CD8-positive, alpha-beta memory T cell (primary cell): ENCODE results near the gene ZNF316. TPM values are rescaled to one million over a fixed set of nuclear protein-coding genes. Genes with fewer than 3 reads are reported as not detected.

Experiments used
- CTCF ChIA-PET: fragments of 350-600 bp; sonication (Branson Sonifier 250); formaldehyde crosslinking; loops from one replicate; lab custom pipeline; 2021; ENCODE audit warnings: antibody characterized with exemption; lab: Charles Lee
- POLR2A ChIA-PET: fragments of 350-600 bp; sonication (Branson Sonifier 250); formaldehyde crosslinking; loops from one replicate; lab custom pipeline; 2021; ENCODE audit warnings: antibody characterized with exemption; lab: Charles Lee
- DNase-seq, 5 donors: peaks; one replicate each; pipeline versions ENCODE4 v3.0.0 to v3.0.0-alpha.2; 2020 to 2022; ENCODE audit warnings: mixed read lengths in 1 of 5
- H3K27ac ChIP-seq: one replicate; pipeline ENCODE4 v1.7.0; 2013; ENCODE audit warnings: low read depth, mild to moderate bottlenecking, low read length, moderate library complexity
- H3K27me3 ChIP-seq: 2 replicates; pipeline ENCODE4 v1.7.0; 2013; ENCODE audit warnings: low read length, mild to moderate bottlenecking; ENCODE audit not compliant: insufficient read depth, poor library complexity, severe bottlenecking
- H3K36me3 ChIP-seq: 2 replicates; pipeline ENCODE4 v1.7.0; 2013; ENCODE audit warnings: mild to moderate bottlenecking, low read length, moderate library complexity; ENCODE audit not compliant: insufficient read depth
- H3K4me1 ChIP-seq: 2 replicates; pipeline ENCODE4 v1.7.0; 2013; ENCODE audit warnings: mild to moderate bottlenecking, low read length, moderate library complexity; ENCODE audit not compliant: insufficient read depth
- H3K4me3 ChIP-seq: 2 replicates; pipeline ENCODE4 v1.7.0; 2013; ENCODE audit warnings: mild to moderate bottlenecking, low read length
- H3K9me3 ChIP-seq: 2 replicates; pipeline ENCODE4 v1.7.0; 2013; ENCODE audit warnings: mild to moderate bottlenecking, low read length
- H3K27ac Mint-ChIP-seq, 8 donors: one replicate each; pipeline ENCODE4 v1.8.0; 2020 to 2021; ENCODE audit warnings: mixed read lengths in 8 of 8, mild to moderate bottlenecking in 6 of 8, inconsistent platforms in 3 of 8, moderate library complexity in 3 of 8
- H3K27me3 Mint-ChIP-seq, 2 donors: one replicate each; pipeline ENCODE4 v1.8.0; 2020 to 2021; ENCODE audit warnings: mixed read lengths in 2 of 2, mild to moderate bottlenecking in 1 of 2, moderate library complexity in 1 of 2
- H3K36me3 Mint-ChIP-seq, 3 donors: one replicate each; pipeline ENCODE4 v1.8.0; 2020 to 2021; ENCODE audit warnings: mixed read lengths in 3 of 3, inconsistent platforms in 1 of 3, mild to moderate bottlenecking in 1 of 3
- H3K4me1 Mint-ChIP-seq, 3 donors: one replicate each; pipeline ENCODE4 v1.8.0; 2020 to 2021; ENCODE audit warnings: mixed read lengths in 3 of 3, inconsistent platforms in 1 of 3, mild to moderate bottlenecking in 1 of 3
- H3K4me3 Mint-ChIP-seq, 7 donors: one replicate each; pipeline ENCODE4 v1.8.0; 2020 to 2021; ENCODE audit warnings: mixed read lengths in 7 of 7, mild to moderate bottlenecking in 6 of 7, moderate library complexity in 4 of 7, inconsistent platforms in 2 of 7
- H3K9me3 Mint-ChIP-seq, 5 donors: one replicate each; pipeline ENCODE4 v1.8.0; 2020 to 2022; ENCODE audit warnings: mixed read lengths in 5 of 5, mild to moderate bottlenecking in 3 of 5, moderate library complexity in 2 of 5, inconsistent platforms in 1 of 5
- polyA plus RNA-seq: library from polyadenylated mRNA; unstranded; fragments of 300-500 nt; fragmentation: Illumina TruSeq; gene quantifications from one replicate; pipeline ENCODE4 v1.2.3, GENCODE V29; 2021
- total RNA-seq, 2 experiments: library from RNA; stranded (reverse); gene quantifications; one replicate each; pipeline ENCODE4 v1.2.3, GENCODE V29; 2021

Gene ZNF316
- total and polyA plus RNA-seq, 3 experiments from 2014 or later, result 5.2 to 26.5 (median 26.5) TPM

GRCh38 chr7:6604458-6604857, 32.7 kb upstream of the ZNF316 start:
- Histone ChIP-seq H3K4me1 (no peaks in the 10 kb centered on the region), H3K9me3 (no peaks in the 10 kb centered on the region), H3K4me3 (no peak overlapping the region), H3K36me3 (peaks cover 15% of the 10 kb centered on the region), H3K27me3 (no peaks in the 10 kb centered on the region), H3K27ac (no peak overlapping the region)
- Mint-ChIP-seq H3K9me3 (no peaks in the 10 kb centered on the region), H3K36me3 (peaks cover 0 to 61% (median 5%) of the 10 kb centered on the region in 3 donors), H3K27me3 (no peaks in the 10 kb centered on the region), H3K27ac (peak overlapping the region in 2 of 8 donors; percentile 12 to 75), H3K4me1 (peaks cover 9 to 15% (median 11%) of the 10 kb centered on the region in 3 donors), H3K4me3 (peak overlapping the region in 1 of 7 donors; percentile 20)
- ChIA-PET POLR2A (no interaction called here), CTCF (interaction anchor here (0.9 to 1.0 kb wide), 2 partner anchors 8 to 29 kb away, joined by 3 read pairs; no protein-coding TSS in a partner anchor)
- DNase-seq, result no peak

GRCh38 chr7:6606866-6607583, 30.1 kb upstream of the ZNF316 start:
- peaks cover 7% of the 10 kb centered on the region for H3K36me3 ChIP-seq
- DNase-seq, result no peak
- Mint-ChIP-seq H3K27ac (peak overlapping the region in 1 of 8 donors; percentile 69), H3K4me3 (peak overlapping the region in 1 of 7 donors; percentile 27), H3K27me3 (no peaks in the 10 kb centered on the region), H3K9me3 (no peaks in the 10 kb centered on the region), H3K4me1 (peaks cover 8 to 12% (median 10%) of the 10 kb centered on the region in 3 donors), H3K36me3 (peaks cover 0 to 50% (median 8%) of the 10 kb centered on the region in 3 donors)
- CTCF ChIA-PET, result no interaction called here
- no peak overlapping the region for H3K4me3 ChIP-seq
- H3K9me3 ChIP-seq, result no peaks in the 10 kb centered on the region
- H3K27ac ChIP-seq, result no peak overlapping the region
- POLR2A ChIA-PET, result no interaction called here
- H3K4me1 ChIP-seq, result no peaks in the 10 kb centered on the region
- no peaks in the 10 kb centered on the region for H3K27me3 ChIP-seq

GRCh38 chr7:6607651-6608051, 29.5 kb upstream of the ZNF316 start:
- Histone ChIP-seq H3K27ac (no peak overlapping the region), H3K27me3 (no peaks in the 10 kb centered on the region), H3K4me1 (no peaks in the 10 kb centered on the region), H3K36me3 (peaks cover 7% of the 10 kb centered on the region), H3K4me3 (no peak overlapping the region), H3K9me3 (no peaks in the 10 kb centered on the region)
- Mint-ChIP-seq H3K36me3 (peaks cover 0 to 44% (median 8%) of the 10 kb centered on the region in 3 donors), H3K27ac (no peak overlapping the region), H3K9me3 (no peaks in the 10 kb centered on the region), H3K4me1 (peaks cover 4 to 8% (median 6%) of the 10 kb centered on the region in 3 donors), H3K27me3 (no peaks in the 10 kb centered on the region), H3K4me3 (no peak overlapping the region)
- ChIA-PET CTCF (no interaction called here), POLR2A (no interaction called here)
- no peak for DNase-seq

GRCh38 chr7:6608081-6608480, 29.0 kb upstream of the ZNF316 start:
- ChIA-PET POLR2A (no interaction called here), CTCF (interaction anchor here (0.6 kb wide), 1 partner anchor 141 kb away, joined by 4 read pairs; no protein-coding TSS in a partner anchor)
- no peak for DNase-seq
- Histone ChIP-seq H3K4me3 (no peak overlapping the region), H3K36me3 (peaks cover 7% of the 10 kb centered on the region), H3K4me1 (no peaks in the 10 kb centered on the region), H3K9me3 (no peaks in the 10 kb centered on the region), H3K27ac (no peak overlapping the region), H3K27me3 (no peaks in the 10 kb centered on the region)
- Mint-ChIP-seq H3K36me3 (peaks cover 0 to 43% (median 8%) of the 10 kb centered on the region in 3 donors), H3K27ac (no peak overlapping the region), H3K4me1 (peaks cover 4 to 8% (median 6%) of the 10 kb centered on the region in 3 donors), H3K4me3 (no peak overlapping the region), H3K9me3 (no peaks in the 10 kb centered on the region), H3K27me3 (peaks cover 0 to 2% of the 10 kb centered on the region in 2 donors)

GRCh38 chr7:6608794-6609193, 28.3 kb upstream of the ZNF316 start:
- no peaks in the 10 kb centered on the region for H3K9me3 Mint-ChIP-seq
- peak overlapping the region in 1 of 8 donors; percentile 76 for H3K27ac Mint-ChIP-seq
- no peak overlapping the region for H3K27ac ChIP-seq
- ChIA-PET CTCF (interaction anchor here (0.6 to 1.0 kb wide), 4 partner anchors 9 to 142 kb away, joined by 3 to 4 read pairs (median 4); partner anchors contain the start of gene INTS15), POLR2A (no interaction called here)
- H3K36me3 Mint-ChIP-seq, result peaks cover 0 to 40% (median 8%) of the 10 kb centered on the region in 3 donors
- H3K27me3 Mint-ChIP-seq, result peaks cover 0 to 2% of the 10 kb centered on the region in 2 donors
- H3K4me1 ChIP-seq, result no peaks in the 10 kb centered on the region
- no peaks in the 10 kb centered on the region for H3K9me3 ChIP-seq
- no peak for DNase-seq
- H3K4me1 Mint-ChIP-seq, result peaks cover 4 to 6% (median 6%) of the 10 kb centered on the region in 3 donors
- H3K36me3 ChIP-seq, result peaks cover 7% of the 10 kb centered on the region
- H3K4me3 Mint-ChIP-seq, result no peak overlapping the region
- no peaks in the 10 kb centered on the region for H3K27me3 ChIP-seq
- no peak overlapping the region for H3K4me3 ChIP-seq

- peak overlapping the region in 5 of 7 donors; percentile 15 to 54 (median 26) for H3K4me3 Mint-ChIP-seq
- POLR2A ChIA-PET, result no interaction called here
- no peak overlapping the region for H3K4me3 ChIP-seq
These were observed 24.3 kb upstream of the ZNF316 start for GRCh38 chr7:6612819-6613218.

GRCh38 chr7:6613706-6614105, 23.4 kb upstream of the ZNF316 start:
- Mint-ChIP-seq H3K4me1 (peaks cover 5 to 28% (median 13%) of the 10 kb centered on the region in 3 donors), H3K9me3 (no peaks in the 10 kb centered on the region), H3K4me3 (peak overlapping the region in 6 of 7 donors; percentile 20 to 88 (median 64)), H3K27ac (peak overlapping the region in 1 of 8 donors; percentile 73), H3K36me3 (peaks cover 0 to 18% (median 3%) of the 10 kb centered on the region in 3 donors), H3K27me3 (peaks cover 0 to 4% of the 10 kb centered on the region in 2 donors)
- no peak for DNase-seq
- CTCF ChIA-PET, result no interaction called here
- Histone ChIP-seq H3K27me3 (no peaks in the 10 kb centered on the region), H3K4me3 (no peak overlapping the region), H3K36me3 (no peaks in the 10 kb centered on the region), H3K9me3 (no peaks in the 10 kb centered on the region), H3K4me1 (no peaks in the 10 kb centered on the region), H3K27ac (no peak overlapping the region)
- POLR2A ChIA-PET, result no interaction called here

More at GRCh38 chr7:6612819-6613218, 24.3 kb upstream of the ZNF316 start:
- no peak overlapping the region for H3K27ac ChIP-seq
- H3K4me1 ChIP-seq, result no peaks in the 10 kb centered on the region
- no peaks in the 10 kb centered on the region for H3K36me3 ChIP-seq
- Mint-ChIP-seq H3K9me3 (no peaks in the 10 kb centered on the region), H3K27me3 (peaks cover 0 to 4% of the 10 kb centered on the region in 2 donors), H3K27ac (no peak overlapping the region), H3K4me1 (peaks cover 5 to 19% (median 10%) of the 10 kb centered on the region in 3 donors), H3K36me3 (peaks cover 0 to 19% (median 3%) of the 10 kb centered on the region in 3 donors)
- no peaks in the 10 kb centered on the region for H3K9me3 ChIP-seq
- CTCF ChIA-PET, result interaction anchor here (0.7 to 1.0 kb wide), 3 partner anchors 9 to 35 kb away, joined by 3 read pairs; no protein-coding TSS in a partner anchor
- no peak for DNase-seq
- no peaks in the 10 kb centered on the region for H3K27me3 ChIP-seq
